Uterus (tissue), 4 donors: ENCODE measurements around the gene SMIM9. TPM values are rescaled to one million over a fixed set of nuclear protein-coding genes. Genes with fewer than 3 reads are reported as not detected.

Source experiments
- DNase-seq, 2 donors: peaks; one replicate each; pipeline ENCODE4 v3.0.0-alpha.2; 2019 to 2020
- H3K27ac ChIP-seq, 2 donors: fragments of 200-600 bp; sonication (generic); 1 replicate in 1 of 2; 2 replicates in 1 of 2; pipeline ENCODE4 v1.5.1; 2016 to 2018
- H3K27me3 ChIP-seq, 2 donors: fragments of 200-600 bp; sonication (generic); one replicate each; pipeline ENCODE4 v1.5.1; 2018 to 2019; ENCODE audit warnings: control low read depth in 1 of 2
- H3K36me3 ChIP-seq, 2 donors: fragments of 200-600 bp; sonication (generic); one replicate each; pipeline ENCODE4 v1.5.1; 2019; ENCODE audit warnings: control low read depth in 1 of 2
- H3K4me1 ChIP-seq, 2 donors: fragments of 200-600 bp; sonication (generic); one replicate each; pipeline ENCODE4 v1.5.1; 2018 to 2019; ENCODE audit warnings: control low read depth in 1 of 2
- H3K4me3 ChIP-seq, 2 donors: fragments of 200-600 bp; sonication (generic); 1 replicate in 1 of 2; 2 replicates in 1 of 2; pipeline ENCODE4 v1.5.1; 2018 to 2019; ENCODE audit warnings: mild to moderate bottlenecking in 1 of 2
- H3K9me3 ChIP-seq, 2 donors: fragments of 200-600 bp; sonication (generic); one replicate each; pipeline ENCODE4 v1.5.1; 2019; ENCODE audit warnings: control low read depth in 1 of 2
- CTCF ChIP-seq, 4 experiments: fragments of 200-600 bp in 2 of 4; fragments of 450-650 bp in 2 of 4; sonication (generic) in 2 of 4; IDR thresholded peaks; one replicate each; pipeline ENCODE4 v1.5.1; 2016 to 2019; ENCODE audit warnings: antibody characterized with exemption in 4 of 4, mild to moderate bottlenecking in 2 of 4, moderate library complexity in 1 of 4
- POLR2A ChIP-seq, 2 donors: fragments of 450-650 bp; IDR thresholded peaks; one replicate each; pipeline ENCODE4 v1.6.1; 2016; ENCODE audit warnings: antibody characterized with exemption in 2 of 2, mild to moderate bottlenecking in 1 of 2, moderate library complexity in 1 of 2
- intact Hi-C: fragments of 100-400 bp; cut with DNase I; formaldehyde crosslinking; loops from one replicate; pipeline ENCODE4 v1.15.1; 2023; ENCODE audit warnings: low total_unique reads
- total RNA-seq, 4 donors: library from RNA; depleted of rRNA in 3 of 4; stranded (reverse); fragments of >200 nt in 3 of 4; gene quantifications; one replicate each; pipeline versions ENCODE4 v1.1.0 to v1.2.4, GENCODE V29; 2014 to 2023
- donor health status: DM: yes; HTN: yes; CAD: no.

Gene SMIM9
- total RNA-seq, 4 donors from 2014 or later, result not detected

- Histone ChIP-seq H3K27me3 (peaks cover 0 to 6% of the 10 kb centered on the region in 2 donors), H3K9me3 (no peaks in the 10 kb centered on the region), H3K27ac (no peak overlapping the region), H3K36me3 (no peaks in the 10 kb centered on the region), H3K4me3 (no peak overlapping the region), H3K4me1 (no peaks in the 10 kb centered on the region)
- DNase-seq, result no peak
- TF ChIP-seq POLR2A (IDR thresholded peaks at IDR 0.05) (no peak), CTCF (IDR thresholded peaks at IDR 0.05) (no peak)
- intact Hi-C loops, result no loop called here
Measured at GRCh38 chrX:154815274-154815818, 19.1 kb downstream of the SMIM9 start.

GRCh38 chrX:154813801-154814200, 20.7 kb downstream of the SMIM9 start:
- intact Hi-C loops, result no loop called here
- no peak for DNase-seq
- Histone ChIP-seq H3K4me3 (no peak overlapping the region), H3K9me3 (no peaks in the 10 kb centered on the region), H3K4me1 (no peaks in the 10 kb centered on the region), H3K27me3 (peaks cover 0 to 6% of the 10 kb centered on the region in 2 donors), H3K27ac (no peak overlapping the region), H3K36me3 (no peaks in the 10 kb centered on the region)
- no peak for TF ChIP-seq CTCF (IDR thresholded peaks at IDR 0.05)
- no peak for TF ChIP-seq POLR2A (IDR thresholded peaks at IDR 0.05)

GRCh38 chrX:154812341-154813101, 21.9 kb downstream of the SMIM9 start:
- peaks cover 0 to 6% of the 10 kb centered on the region in 2 donors for H3K27me3 ChIP-seq
- no peak for DNase-seq
- no peak overlapping the region for H3K4me3 ChIP-seq
- intact Hi-C loops, result no loop called here
- no peak overlapping the region for H3K27ac ChIP-seq
- H3K36me3 ChIP-seq, result no peaks in the 10 kb centered on the region
- no peaks in the 10 kb centered on the region for H3K4me1 ChIP-seq
- TF ChIP-seq CTCF (IDR thresholded peaks at IDR 0.05) (no peak), POLR2A (IDR thresholded peaks at IDR 0.05) (no peak)
- no peaks in the 10 kb centered on the region for H3K9me3 ChIP-seq

GRCh38 chrX:154809939-154810665, 24.4 kb downstream of the SMIM9 start:
- no peaks in the 10 kb centered on the region for H3K4me1 ChIP-seq
- no peak for TF ChIP-seq CTCF (IDR thresholded peaks at IDR 0.05)
- TF ChIP-seq POLR2A (IDR thresholded peaks at IDR 0.05), result no peak
- intact Hi-C loops, result no loop called here
- H3K4me3 ChIP-seq, result no peak overlapping the region
- H3K36me3 ChIP-seq, result no peaks in the 10 kb centered on the region
- DNase-seq, result no peak
- H3K9me3 ChIP-seq, result no peaks in the 10 kb centered on the region
- peaks cover 0 to 6% of the 10 kb centered on the region in 2 donors for H3K27me3 ChIP-seq
- H3K27ac ChIP-seq, result no peak overlapping the region
